AG09319 (cell line): ENCODE results near the gene NR2F6.
A peak's percentile ranks its signal among the peaks of the same experiment; 100 is the strongest.

Experiments used
- DNase-seq: peaks from one replicate; pipeline ENCODE4 v3.0.0-alpha.2; 2010; ENCODE audit warnings: low read depth; ENCODE audit errors: extremely low read depth
- TF ChIP-seq, protein P1 (sequence below): IDR thresholded peaks from 2 replicates; pipeline ENCODE4 v1.5.1; 2011; ENCODE audit warnings: low read depth, mild to moderate bottlenecking, inconsistent platforms, low read length, moderate library complexity

NR2F6 gene

DNA sequence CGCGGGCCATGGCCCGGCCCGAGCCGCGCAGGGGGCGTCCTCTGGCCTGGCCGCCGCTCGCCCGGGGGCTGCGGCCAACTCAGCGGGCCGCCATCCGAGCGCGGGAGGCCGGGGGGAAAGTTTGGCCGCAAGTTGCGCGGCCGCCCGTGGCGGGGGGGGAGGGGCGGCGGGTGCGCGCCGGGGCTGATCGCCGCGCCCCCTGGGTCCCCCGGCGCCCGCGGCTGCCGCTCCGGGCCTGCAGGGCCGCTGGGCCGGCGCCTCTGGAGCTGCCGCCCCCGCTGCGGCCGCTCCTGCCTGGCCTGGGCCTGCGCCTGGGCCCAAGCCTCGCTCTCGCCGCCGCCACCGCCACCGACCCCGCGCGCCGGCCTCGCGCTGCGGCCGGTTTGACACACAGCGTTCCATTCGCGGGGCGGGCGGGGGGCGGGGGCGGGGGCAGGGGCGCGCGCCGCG is at the start of gene NR2F6:
TSS of gene NR2F6 (minus strand) at position 385 of the 450 bp plus-strand sequence. CDS start 699 bp downstream, outside the sequence.
- no peak for DNase-seq
- TF ChIP-seq, protein P1, sequence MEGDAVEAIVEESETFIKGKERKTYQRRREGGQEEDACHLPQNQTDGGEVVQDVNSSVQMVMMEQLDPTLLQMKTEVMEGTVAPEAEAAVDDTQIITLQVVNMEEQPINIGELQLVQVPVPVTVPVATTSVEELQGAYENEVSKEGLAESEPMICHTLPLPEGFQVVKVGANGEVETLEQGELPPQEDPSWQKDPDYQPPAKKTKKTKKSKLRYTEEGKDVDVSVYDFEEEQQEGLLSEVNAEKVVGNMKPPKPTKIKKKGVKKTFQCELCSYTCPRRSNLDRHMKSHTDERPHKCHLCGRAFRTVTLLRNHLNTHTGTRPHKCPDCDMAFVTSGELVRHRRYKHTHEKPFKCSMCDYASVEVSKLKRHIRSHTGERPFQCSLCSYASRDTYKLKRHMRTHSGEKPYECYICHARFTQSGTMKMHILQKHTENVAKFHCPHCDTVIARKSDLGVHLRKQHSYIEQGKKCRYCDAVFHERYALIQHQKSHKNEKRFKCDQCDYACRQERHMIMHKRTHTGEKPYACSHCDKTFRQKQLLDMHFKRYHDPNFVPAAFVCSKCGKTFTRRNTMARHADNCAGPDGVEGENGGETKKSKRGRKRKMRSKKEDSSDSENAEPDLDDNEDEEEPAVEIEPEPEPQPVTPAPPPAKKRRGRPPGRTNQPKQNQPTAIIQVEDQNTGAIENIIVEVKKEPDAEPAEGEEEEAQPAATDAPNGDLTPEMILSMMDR, result no peak

- TF ChIP-seq, protein P1, result no peak
- no peak for DNase-seq
These were observed 48.6 kb upstream of the NR2F6 start for GRCh38 chr19:17294051-17294891.

- TF ChIP-seq, protein P1, result no peak
- no peak for DNase-seq
These were observed 47.9 kb upstream of the NR2F6 start for GRCh38 chr19:17293605-17294004.

GRCh38 chr19:17292301-17293074 is 46.8 kb upstream of the NR2F6 start:
- TF ChIP-seq, protein P1, result peak; percentile 80
- DNase-seq, result peak; percentile 59

GRCh38 chr19:17289489-17289888 is 43.8 kb upstream of the NR2F6 start:
- DNase-seq, result peak; percentile 62
- TF ChIP-seq, protein P1, result no peak

DNA sequence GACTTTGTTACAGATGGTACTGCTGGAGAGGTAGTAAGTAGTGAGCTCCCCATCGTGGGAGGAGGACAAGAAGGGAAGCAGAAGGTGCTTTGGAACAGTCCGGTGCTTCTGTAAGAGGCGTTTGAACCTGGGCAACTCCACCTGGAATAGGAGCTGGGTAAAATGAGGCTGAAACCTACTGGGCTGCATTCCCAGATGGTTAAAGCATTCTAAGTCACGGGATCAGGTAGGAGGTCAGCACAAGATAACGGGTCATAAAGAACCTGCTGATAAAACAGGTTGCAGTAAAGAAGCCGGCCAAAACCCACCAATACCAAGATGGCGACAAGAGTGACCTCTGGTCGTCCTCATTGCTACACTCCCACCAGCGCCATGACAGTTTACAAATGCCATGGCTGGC is 41.0 kb upstream of the NR2F6 start:
- TF ChIP-seq, protein P1, result no peak
- no peak for DNase-seq

GRCh38 chr19:17286263-17286662 is 40.5 kb upstream of the NR2F6 start:
- no peak for DNase-seq
- TF ChIP-seq, protein P1, result no peak
